Psoas muscle (tissue), 8 donors: ENCODE results near the gene LMO2. TPM values are rescaled to one million over a fixed set of nuclear protein-coding genes. Genes with fewer than 3 reads are reported as not detected.

Experiments used
- ATAC-seq, 4 donors: fragments of 200-7000 bp; cut with Tn5 transposase; one replicate each; pipeline ENCODE4 v1.9.1; 2020; ENCODE audit warnings: moderate library complexity in 3 of 4, mild to moderate bottlenecking in 2 of 4
- DNase-seq, 2 donors: peaks; one replicate each; pipeline ENCODE4 v3.0.0-alpha.2; 2020
- H3K27ac ChIP-seq: fragments of 200-600 bp; one replicate; pipeline ENCODE4 v1.8.0; 2022
- H3K27me3 ChIP-seq, 3 donors: fragments of 200-600 bp in 1 of 3; one replicate each; pipeline versions ENCODE4 v1.6.1 to v1.8.0; 2013 to 2022; ENCODE audit warnings: low read length in 2 of 3, mild to moderate bottlenecking in 2 of 3, moderate library complexity in 1 of 3; ENCODE audit not compliant: insufficient read depth in 3 of 3
- H3K36me3 ChIP-seq, 2 donors: fragments of 200-600 bp in 1 of 2; one replicate each; pipeline versions ENCODE4 v1.6.1 to v1.8.0; 2013 to 2022; ENCODE audit warnings: low read depth in 1 of 2, mild to moderate bottlenecking in 1 of 2, moderate library complexity in 1 of 2; ENCODE audit not compliant: insufficient read depth in 1 of 2
- H3K4me1 ChIP-seq: fragments of 200-600 bp; one replicate; pipeline ENCODE4 v1.8.0; 2022
- H3K4me3 ChIP-seq: fragments of 200-600 bp; one replicate; pipeline ENCODE4 v1.8.0; 2022; ENCODE audit warnings: mild to moderate bottlenecking
- H3K9me3 ChIP-seq: fragments of 200-600 bp; one replicate; pipeline ENCODE4 v1.8.0; 2022
- CTCF ChIP-seq: fragments of 200-600 bp; IDR thresholded peaks from one replicate; pipeline ENCODE4 v1.8.0; 2022; ENCODE audit warnings: antibody characterized with exemption
- WGBS, 3 donors: extraction: QIAGEN DNeasy Blood & Tissue Kit; methylation state at CpG; one replicate each; pipeline versions ENCODE4 v1.1.6 to v1.1.7; 2013; 5-methylcytosine and 5-hydroxymethylcytosine counted together
- intact Hi-C, 2 donors: fragments of 100-400 bp; cut with DNase I; formaldehyde crosslinking; loops; one replicate each; pipeline versions ENCODE4 v1.11.0 to v1.14.2; 2022
- long read RNA-seq, 2 donors: library from polyadenylated mRNA; unstranded; transcript quantifications; one replicate each; pipeline ENCODE4 v2.0.0, GENCODE V29; 2021
- polyA plus RNA-seq, 3 donors: library from polyadenylated mRNA; stranded (reverse); fragments of 200-250 nt; gene quantifications; one replicate each; pipeline ENCODE4 v1.2.3, GENCODE V29; 2013
- total RNA-seq, 4 donors: library from RNA; stranded (reverse); fragmentation: NEBNext Ultra II Directional in 2 of 4; extraction: Animal tissue kit (Norgen Biotek cat#: 25700) in 2 of 4; gene quantifications; one replicate each; pipeline versions ENCODE4 v1.2.1 to v1.2.4, GENCODE V29; 2021 to 2023
- donor health status: healthy with polysubstance abuse.
- donor health status: DM: no; HTN: no; CAD: no; lungs with moderate emphysema.
- donor health status: Bipolar disorder and iron deficiency.
- donor health status: healthy.
- donor health status: DM: yes; HTN: yes; CAD: no.
- donor health status: DM: no; HTN: no; CAD: no.
- donor health status: DM: no; HTN: no; CAD: no.
- donor health status: DM: yes; HTN: yes; CAD: no.

The LMO2 gene
- total RNA-seq = 10 to 100 TPM; 11.1 to 47.1 (median 14.6) TPM
- 10 to 100 TPM in 1 of 3 donors, 1 to 10 TPM in 2; 8.0 to 12.3 (median 9.5) TPM for polyA plus RNA-seq
- long read RNA-seq, donor 1, transcript LMO2-202 (3 exons, 1,687 nt) = major isoform, 46 of 67 reads
- long read RNA-seq, donor 1, partial matches to known transcripts = 10 of 67 reads
- long read RNA-seq, donor 1, other reads (novel, unspliced or antisense) = 9 of 67 reads
- long read RNA-seq, donor 2, transcript LMO2-202 (3 exons, 1,687 nt) = major isoform, 26 of 38 reads
- long read RNA-seq, donor 2, partial matches to known transcripts = 3 of 38 reads
- long read RNA-seq, donor 2, other reads (novel, unspliced or antisense) = 8 of 38 reads

GRCh38 chr11:33891714-33892327 is at the start of gene LMO2:
Gene LMO2, minus strand, starts transcription at chr11:33892076. Its CDS starts 22,360 bp downstream, at chr11:33869716.
- intact Hi-C loops = loop anchor here in 1 of 2 donors (5.0 kb wide), 1 partner anchor 1310 kb away; the partner anchor contains the start of gene EIF3M
- no peak for TF ChIP-seq CTCF
- Histone ChIP-seq H3K4me3 (peak within 1 kb of the TSS; percentile 52), H3K4me1 (peaks cover 7% of the 10 kb centered on the region), H3K9me3 (no peaks in the 10 kb centered on the region), H3K27me3 (no peaks in the 10 kb centered on the region), H3K36me3 (no peaks in the 10 kb centered on the region), H3K27ac (peak within 1 kb of the TSS; percentile 75)
- WGBS, 3 donors = 43 to 56% (median 45%) methylated on average over 9 of the region's 9 CpGs
- ATAC-seq = peak; percentile 37 to 75 (median 71)
- DNase-seq = no peak

- no peak for ATAC-seq
- 50 to 61% (median 54%) methylated on average over 2 of the region's 2 CpGs for WGBS, 3 donors
These were observed 48.6 kb upstream of the LMO2 start for GRCh38 chr11:33940538-33940815.

GRCh38 chr11:33936725-33937604 is 45.1 kb upstream of the LMO2 start:
- Histone ChIP-seq H3K9me3 (no peaks in the 10 kb centered on the region), H3K27me3 (no peaks in the 10 kb centered on the region), H3K4me1 (no peaks in the 10 kb centered on the region), H3K36me3 (no peaks in the 10 kb centered on the region), H3K27ac (no peak overlapping the region), H3K4me3 (no peak overlapping the region)
- intact Hi-C loops = no loop called here
- 30 to 34% (median 33%) methylated on average over 15 of the region's 15 CpGs for WGBS, 3 donors
- ATAC-seq (peak in 3 of 4 donors; percentile 52 to 71 (median 54)), DNase-seq (peak; percentile 63 to 82)
- TF ChIP-seq CTCF = no peak

More at GRCh38 chr11:33940538-33940815, 48.6 kb upstream of the LMO2 start:
- Histone ChIP-seq H3K9me3 (no peaks in the 10 kb centered on the region), H3K36me3 (no peaks in the 10 kb centered on the region), H3K27ac (no peak overlapping the region), H3K27me3 (no peaks in the 10 kb centered on the region), H3K4me1 (no peaks in the 10 kb centered on the region), H3K4me3 (no peak overlapping the region)
- intact Hi-C loops = no loop called here
- no peak for TF ChIP-seq CTCF
- DNase-seq = no peak

DNA sequence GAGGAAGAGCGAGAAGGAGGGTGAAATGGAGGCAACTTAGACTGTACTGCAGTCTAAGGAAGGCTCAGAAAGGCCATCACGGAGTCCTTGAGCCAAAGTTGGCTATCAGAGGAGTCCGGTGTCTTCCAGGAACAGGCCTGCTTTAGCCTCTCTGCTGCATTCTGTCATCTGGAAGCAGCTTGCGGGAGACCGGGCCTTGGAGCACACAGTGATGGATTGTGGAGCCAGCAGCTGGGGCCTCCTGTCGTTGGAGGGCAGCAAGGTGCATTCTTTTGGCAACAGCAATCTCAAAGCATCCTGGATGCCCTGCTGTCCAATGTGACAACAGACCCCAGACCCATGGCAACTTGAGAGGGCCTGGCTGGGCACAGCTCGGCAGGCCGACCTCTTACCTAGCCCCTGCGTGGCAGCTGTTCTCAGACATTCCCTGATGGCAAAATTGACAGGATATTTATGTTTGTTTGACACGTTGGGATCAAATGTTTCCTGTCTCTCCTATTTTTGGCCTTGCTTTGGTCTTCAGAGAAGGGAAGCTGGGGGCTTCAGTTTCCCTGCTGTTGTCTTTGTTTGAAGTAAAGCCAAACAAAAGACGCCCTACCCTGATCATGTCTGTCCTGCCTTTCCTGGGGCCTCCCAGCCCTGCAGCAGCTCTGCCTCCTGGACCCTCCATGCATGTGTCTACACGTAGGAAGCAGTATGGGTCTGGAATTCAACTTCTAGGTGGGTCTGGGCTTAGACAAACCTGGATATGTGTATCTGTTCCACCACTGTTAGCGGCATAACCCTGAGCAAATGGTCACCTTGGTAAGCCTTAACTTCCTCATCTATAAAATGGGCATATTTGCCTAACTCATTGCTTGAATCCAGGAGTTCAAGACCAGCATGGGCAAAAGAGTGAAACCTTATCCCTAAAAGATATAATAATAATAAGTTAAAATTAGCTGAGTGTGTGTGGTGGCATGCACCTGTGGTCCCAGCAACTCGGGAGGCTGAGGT is 43.9 kb upstream of the LMO2 start:
- no peak for TF ChIP-seq CTCF
- intact Hi-C loops = no loop called here
- ATAC-seq = no peak
- Histone ChIP-seq H3K27me3 (no peaks in the 10 kb centered on the region), H3K9me3 (no peaks in the 10 kb centered on the region), H3K4me1 (peaks cover 4% of the 10 kb centered on the region), H3K27ac (no peak overlapping the region), H3K4me3 (no peak overlapping the region), H3K36me3 (no peaks in the 10 kb centered on the region)
- DNase-seq = no peak
- 69 to 71% (median 69%) methylated on average over 14 of the region's 14 CpGs for WGBS, 3 donors
